GM06990 (cell line): ENCODE data around the gene DENND1A.

Experiments used
- DNase-seq: peaks from one replicate; pipeline ENCODE4 v3.0.0-alpha.2; 2011; ENCODE audit not compliant: insufficient read length; ENCODE audit errors: extremely low read depth
- H3K27me3 ChIP-seq: replicated peaks from 2 replicates; pipeline ENCODE4 v1.6.0; 2011; ENCODE audit warnings: low read length; ENCODE audit not compliant: control insufficient read depth, insufficient read depth
- H3K36me3 ChIP-seq: 2 replicates; pipeline ENCODE4 v1.5.1; 2011; ENCODE audit warnings: low read length; ENCODE audit not compliant: control insufficient read depth, insufficient read depth
- H3K4me3 ChIP-seq: replicated peaks from 2 replicates; pipeline ENCODE4 v1.5.1; 2011; ENCODE audit warnings: low read depth, mild to moderate bottlenecking, control low read depth, low read length
- CTCF ChIP-seq: IDR thresholded peaks from 2 replicates; pipeline ENCODE4 v1.5.1; 2011; ENCODE audit warnings: low read length, control low read depth, mild to moderate bottlenecking, inconsistent platforms; ENCODE audit not compliant: insufficient read depth, poor library complexity, severe bottlenecking

Gene DENND1A

GRCh38 chr9:123525957-123526356 is 404.0 kb downstream of the DENND1A start:
- Histone ChIP-seq H3K4me3 (no peak overlapping the region), H3K27me3 (no peaks in the 10 kb centered on the region), H3K36me3 (no peaks in the 10 kb centered on the region)
- TF ChIP-seq CTCF = no peak
- DNase-seq = no peak

- no peak for DNase-seq
- no peak overlapping the region for H3K4me3 ChIP-seq
- TF ChIP-seq CTCF = no peak
- H3K27me3 ChIP-seq = no peaks in the 10 kb centered on the region
- H3K36me3 ChIP-seq = no peaks in the 10 kb centered on the region
These were observed 404.5 kb downstream of the DENND1A start for GRCh38 chr9:123525424-123525823.

GRCh38 chr9:123524866-123525265 is 405.1 kb downstream of the DENND1A start:
- H3K36me3 ChIP-seq = no peaks in the 10 kb centered on the region
- no peak for TF ChIP-seq CTCF
- no peak for DNase-seq
- H3K4me3 ChIP-seq = no peak overlapping the region
- no peaks in the 10 kb centered on the region for H3K27me3 ChIP-seq

- no peak for TF ChIP-seq CTCF
- H3K36me3 ChIP-seq = no peaks in the 10 kb centered on the region
- no peak overlapping the region for H3K4me3 ChIP-seq
- no peaks in the 10 kb centered on the region for H3K27me3 ChIP-seq
- DNase-seq = no peak
These were observed 406.1 kb downstream of the DENND1A start for GRCh38 chr9:123523845-123524244.

- DNase-seq = no peak
- no peaks in the 10 kb centered on the region for H3K27me3 ChIP-seq
- H3K36me3 ChIP-seq = no peaks in the 10 kb centered on the region
- no peak for TF ChIP-seq CTCF
- H3K4me3 ChIP-seq = no peak overlapping the region
These were observed 406.9 kb downstream of the DENND1A start for GRCh38 chr9:123523001-123523400.

- no peak for DNase-seq
These were observed 407.7 kb downstream of the DENND1A start for GRCh38 chr9:123522251-123522650.

More at GRCh38 chr9:123522251-123522650, 407.7 kb downstream of the DENND1A start:
- Histone ChIP-seq H3K27me3 (no peaks in the 10 kb centered on the region), H3K36me3 (no peaks in the 10 kb centered on the region), H3K4me3 (no peak overlapping the region)
- no peak for TF ChIP-seq CTCF
